GM21825 (cell line): Measurements from ENCODE around the gene FRMD8.

Experiments used
- ATAC-seq: cut with Tn5 transposase; IDR thresholded peaks from one replicate; pipeline ENCODE4 v1.9.1; 2021; ENCODE audit warnings: mild to moderate bottlenecking, moderate library complexity; ENCODE audit not compliant: unreplicated experiment

The FRMD8 gene, protein sequence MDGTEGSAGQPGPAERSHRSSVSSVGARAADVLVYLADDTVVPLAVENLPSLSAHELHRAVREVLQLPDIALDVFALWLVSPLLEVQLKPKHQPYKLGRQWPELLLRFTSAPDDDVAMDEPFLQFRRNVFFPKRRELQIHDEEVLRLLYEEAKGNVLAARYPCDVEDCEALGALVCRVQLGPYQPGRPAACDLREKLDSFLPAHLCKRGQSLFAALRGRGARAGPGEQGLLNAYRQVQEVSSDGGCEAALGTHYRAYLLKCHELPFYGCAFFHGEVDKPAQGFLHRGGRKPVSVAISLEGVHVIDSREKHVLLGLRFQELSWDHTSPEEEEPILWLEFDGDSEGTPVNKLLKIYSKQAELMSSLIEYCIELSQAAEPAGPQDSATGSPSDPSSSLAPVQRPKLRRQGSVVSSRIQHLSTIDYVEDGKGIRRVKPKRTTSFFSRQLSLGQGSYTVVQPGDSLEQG

GRCh38 chr11:65386307-65387140, at the start of gene FRMD8:
Gene FRMD8, plus strand, starts transcription at chr11:65386637. Its CDS starts 400 bp downstream, at chr11:65387037.
- peak; percentile 31 for ATAC-seq

DNA sequence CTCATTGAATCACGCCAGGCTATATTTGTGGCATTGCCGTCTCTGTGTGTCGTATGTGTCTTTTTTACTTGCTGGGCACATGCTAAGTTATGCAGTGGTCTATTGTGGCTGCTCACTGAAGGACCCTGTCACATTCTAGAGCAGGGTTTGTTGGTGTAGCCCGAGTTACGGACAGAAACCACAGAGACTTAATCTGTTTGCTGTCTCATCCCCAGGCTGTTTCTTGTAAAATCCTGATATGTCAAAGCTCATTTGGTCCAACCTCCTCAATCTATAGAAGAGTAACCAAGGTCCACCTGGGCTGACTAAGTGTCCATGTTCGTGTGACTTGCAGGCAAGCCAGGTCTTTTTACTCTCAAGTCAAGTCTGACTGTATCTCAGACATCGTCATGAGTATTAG, 47.8 kb upstream of the FRMD8 start:
- no peak for ATAC-seq

DNA sequence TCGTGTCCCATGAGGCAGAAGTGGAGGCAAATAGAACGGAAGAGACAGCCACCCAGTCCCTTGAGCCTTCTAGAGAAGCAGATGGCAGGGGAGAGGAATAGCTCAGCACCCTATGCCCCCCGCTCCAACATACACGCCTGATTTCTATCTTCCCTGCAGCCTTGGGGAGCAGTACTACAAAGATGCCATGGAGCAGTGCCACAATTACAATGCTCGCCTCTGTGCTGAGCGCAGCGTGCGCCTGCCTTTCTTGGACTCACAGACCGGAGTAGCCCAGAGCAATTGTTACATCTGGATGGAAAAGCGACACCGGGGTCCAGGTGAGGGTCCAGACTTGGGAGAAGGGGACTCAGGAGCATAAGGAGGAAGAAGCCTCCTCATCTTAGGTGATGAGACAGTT, 46.2 kb upstream of the FRMD8 start:
- ATAC-seq, result no peak

DNA sequence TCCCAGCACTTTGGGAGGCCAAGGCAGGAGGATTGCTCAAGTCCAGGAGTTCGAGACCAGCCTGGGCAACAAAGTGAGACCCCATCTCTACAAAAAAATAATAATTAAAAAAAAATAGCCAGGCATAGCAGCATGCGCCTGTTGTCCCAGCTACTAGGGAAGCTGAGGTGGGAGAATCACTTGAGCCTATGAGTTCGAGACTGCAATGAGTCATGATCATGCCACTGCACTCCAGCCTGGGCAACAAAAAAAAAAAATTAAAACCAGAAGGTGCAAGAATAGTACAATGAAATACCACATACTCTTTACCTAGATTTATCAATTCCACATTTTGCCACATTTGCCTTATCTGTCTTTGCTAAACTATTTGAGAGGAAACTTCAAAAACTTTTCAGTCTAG, 44.6 kb upstream of the FRMD8 start:
- no peak for ATAC-seq

GRCh38 chr11:65351511-65351910, 34.9 kb upstream of the FRMD8 start:
- ATAC-seq, result no peak

GRCh38 chr11:65352783-65353182, 33.7 kb upstream of the FRMD8 start:
- no peak for ATAC-seq

- ATAC-seq, result no peak
These were observed 33.1 kb upstream of the FRMD8 start for GRCh38 chr11:65353376-65353775.

DNA sequence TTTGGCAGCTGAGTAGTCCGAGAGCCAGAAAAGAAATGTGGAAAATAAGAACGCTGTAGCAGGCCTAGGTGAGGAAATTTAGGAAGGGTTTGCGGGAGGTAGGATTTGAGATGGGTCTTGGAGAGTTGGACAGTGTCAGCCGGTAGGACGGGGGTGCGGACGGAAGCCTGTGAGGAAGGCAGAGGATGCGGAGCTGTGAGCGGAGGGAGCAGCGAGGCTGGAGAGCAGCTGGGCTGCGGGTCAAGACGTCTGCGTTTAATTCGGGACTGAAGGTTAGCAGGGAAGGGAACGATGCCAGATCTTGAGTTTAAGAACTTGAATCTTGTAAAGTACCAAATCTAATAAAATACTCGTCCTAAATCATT, 32.6 kb upstream of the FRMD8 start:
- ATAC-seq, result no peak

GRCh38 chr11:65354265-65355012, 32.0 kb upstream of the FRMD8 start, which contains the start of gene TIGD3:
Gene TIGD3, plus strand, starts transcription at chr11:65354751. Its CDS starts 1,058 bp downstream, at chr11:65355809.
- peak; percentile 88 for ATAC-seq

GRCh38 chr11:65355013-65355775, 31.2 kb upstream of the FRMD8 start:
- peak; percentile 30 for ATAC-seq

DNA sequence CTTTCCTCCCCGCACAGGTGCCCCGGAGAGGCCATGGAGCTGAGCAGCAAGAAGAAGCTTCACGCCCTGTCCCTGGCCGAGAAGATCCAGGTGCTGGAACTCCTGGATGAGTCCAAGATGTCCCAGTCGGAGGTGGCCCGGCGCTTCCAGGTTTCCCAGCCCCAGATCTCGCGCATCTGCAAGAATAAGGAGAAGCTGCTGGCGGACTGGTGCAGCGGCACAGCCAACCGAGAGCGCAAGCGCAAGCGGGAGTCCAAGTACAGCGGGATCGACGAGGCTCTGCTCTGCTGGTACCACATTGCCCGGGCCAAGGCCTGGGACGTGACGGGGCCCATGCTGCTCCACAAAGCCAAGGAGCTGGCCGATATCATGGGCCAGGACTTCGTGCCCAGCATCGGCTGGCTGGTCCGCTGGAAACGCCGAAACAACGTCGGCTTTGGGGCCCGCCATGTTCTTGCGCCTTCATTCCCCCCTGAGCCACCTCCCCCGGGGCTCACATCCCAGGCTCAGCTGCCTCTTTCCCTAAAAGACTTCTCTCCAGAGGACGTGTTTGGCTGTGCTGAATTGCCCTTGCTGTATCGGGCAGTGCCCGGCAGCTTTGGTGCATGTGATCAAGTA, 30.6 kb upstream of the FRMD8 start:
- no peak for ATAC-seq

- no peak for ATAC-seq
These were observed 30.0 kb upstream of the FRMD8 start for GRCh38 chr11:65356394-65356972.

- ATAC-seq, result no peak
These were observed 28.5 kb upstream of the FRMD8 start for GRCh38 chr11:65357856-65358356.

- ATAC-seq, result no peak
These were observed 24.0 kb upstream of the FRMD8 start for GRCh38 chr11:65362320-65362931.

- ATAC-seq, result no peak
These were observed 23.5 kb upstream of the FRMD8 start for GRCh38 chr11:65362966-65363365.

- ATAC-seq, result no peak
These were observed 22.7 kb upstream of the FRMD8 start for GRCh38 chr11:65363770-65364169.

GRCh38 chr11:65366340-65366773, 20.1 kb upstream of the FRMD8 start:
- no peak for ATAC-seq

DNA sequence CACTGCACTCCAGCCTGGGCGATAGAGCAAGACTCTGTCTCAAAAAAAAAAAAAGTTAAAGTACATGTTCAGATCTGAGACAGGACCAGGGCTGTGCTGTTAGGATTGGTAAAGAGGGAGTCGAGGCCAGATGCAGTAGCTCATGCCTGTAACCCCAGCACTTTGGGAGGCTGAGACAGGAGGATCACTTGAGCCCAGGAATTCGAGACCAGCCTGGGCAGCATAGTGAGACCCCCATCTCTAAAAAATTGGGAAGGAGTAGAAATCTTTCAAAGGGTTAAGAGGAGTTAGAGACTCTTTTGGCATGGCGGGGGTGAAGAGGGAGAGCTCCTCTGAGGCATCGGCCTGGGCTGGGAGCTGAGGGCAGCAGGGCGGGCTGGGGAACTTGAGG, 15.8 kb upstream of the FRMD8 start:
- no peak for ATAC-seq
